Glomerular visceral epithelial cell (primary cell): ENCODE measurements around the gene INPP4B.

ENCODE experiments used
- DNase-seq: peaks from one replicate; pipeline ENCODE4 v3.0.0-alpha.2; 2016; ENCODE audit errors: extremely low spot score

The INPP4B gene

GRCh38 chr4:142741995-142742394 lies 104.1 kb downstream of the INPP4B start:
- no peak for DNase-seq

- DNase-seq = no peak
Measured at GRCh38 chr4:142728233-142728632, 117.9 kb downstream of the INPP4B start.

- DNase-seq = no peak
Measured at GRCh38 chr4:142727149-142727548, 119.0 kb downstream of the INPP4B start.

GRCh38 chr4:142725886-142726285 lies 120.2 kb downstream of the INPP4B start:
- DNase-seq = no peak

GRCh38 chr4:142721187-142721586 lies 124.9 kb downstream of the INPP4B start:
- peak; percentile 11 for DNase-seq

- DNase-seq = peak; percentile 40
Measured at GRCh38 chr4:142719854-142720541, 126.1 kb downstream of the INPP4B start.

- no peak for DNase-seq
Measured at GRCh38 chr4:142718981-142719380, 127.1 kb downstream of the INPP4B start.

- DNase-seq = no peak
Measured at GRCh38 chr4:142715727-142716126, 130.4 kb downstream of the INPP4B start.

- DNase-seq = no peak
Measured at GRCh38 chr4:142713282-142714030, 132.6 kb downstream of the INPP4B start.

GRCh38 chr4:142708231-142708630 lies 137.9 kb downstream of the INPP4B start:
- no peak for DNase-seq

- DNase-seq = no peak
Measured at GRCh38 chr4:142707401-142707800, 138.7 kb downstream of the INPP4B start.

- no peak for DNase-seq
Measured at GRCh38 chr4:142706381-142706780, 139.7 kb downstream of the INPP4B start.

GRCh38 chr4:142705820-142706219 lies 140.3 kb downstream of the INPP4B start:
- no peak for DNase-seq

GRCh38 chr4:142703694-142704309 lies 142.3 kb downstream of the INPP4B start:
- no peak for DNase-seq

GRCh38 chr4:142701017-142701416 lies 145.1 kb downstream of the INPP4B start:
- no peak for DNase-seq

GRCh38 chr4:142700531-142700930 lies 145.6 kb downstream of the INPP4B start:
- DNase-seq = no peak

- DNase-seq = no peak
Measured at GRCh38 chr4:142698552-142698951, 147.5 kb downstream of the INPP4B start.

- no peak for DNase-seq
Measured at GRCh38 chr4:142697928-142698327, 148.2 kb downstream of the INPP4B start.

- DNase-seq = no peak
Measured at GRCh38 chr4:142697320-142697719, 148.8 kb downstream of the INPP4B start.

GRCh38 chr4:142696334-142697122 lies 149.6 kb downstream of the INPP4B start:
- DNase-seq = no peak

GRCh38 chr4:142690406-142691163 lies 155.5 kb downstream of the INPP4B start:
- no peak for DNase-seq
